ENCODE measurements around the gene ANKRD11.

ANKRD11 gene

GRCh38 chr16:89297156-89297874 is 193.0 kb downstream of the ANKRD11 start:
- DNase-seq (ENCODE audit: low spot score) = no peak

- DNase-seq (ENCODE audit: low spot score) = no peak
Observed at GRCh38 chr16:89295915-89296314, 194.4 kb downstream of the ANKRD11 start.

- no peak for DNase-seq (ENCODE audit: low spot score)
Observed at GRCh38 chr16:89295071-89295900, 195.1 kb downstream of the ANKRD11 start.

- no peak for DNase-seq (ENCODE audit: low spot score)
Observed at GRCh38 chr16:89294486-89294885, 195.9 kb downstream of the ANKRD11 start.

GRCh38 chr16:89293276-89294143 is 196.9 kb downstream of the ANKRD11 start:
- DNase-seq (ENCODE audit: low spot score) = no peak

GRCh38 chr16:89292443-89293078 is 197.8 kb downstream of the ANKRD11 start:
- DNase-seq (ENCODE audit: low spot score) = no peak

- no peak for DNase-seq (ENCODE audit: low spot score)
Observed at GRCh38 chr16:89291776-89292175, 198.6 kb downstream of the ANKRD11 start.

GRCh38 chr16:89291363-89291762 is 199.0 kb downstream of the ANKRD11 start:
- no peak for DNase-seq (ENCODE audit: low spot score)

GRCh38 chr16:89290887-89291286 is 199.5 kb downstream of the ANKRD11 start:
- DNase-seq (ENCODE audit: low spot score) = no peak

- DNase-seq (ENCODE audit: low spot score) = no peak
Observed at GRCh38 chr16:89290472-89290871, 199.9 kb downstream of the ANKRD11 start.

- DNase-seq (ENCODE audit: low spot score) = peak; percentile 75
Observed at GRCh38 chr16:89289428-89290395, 200.6 kb downstream of the ANKRD11 start.

GRCh38 chr16:89288966-89289365 is 201.4 kb downstream of the ANKRD11 start:
- DNase-seq (ENCODE audit: low spot score) = no peak

- DNase-seq (ENCODE audit: low spot score) = no peak
Observed at GRCh38 chr16:89288577-89288844, 201.8 kb downstream of the ANKRD11 start.

- no peak for DNase-seq (ENCODE audit: low spot score)
Observed at GRCh38 chr16:89287777-89288576, 202.4 kb downstream of the ANKRD11 start.

- DNase-seq (ENCODE audit: low spot score) = no peak
Observed at GRCh38 chr16:89286096-89286495, 204.3 kb downstream of the ANKRD11 start.

- no peak for DNase-seq (ENCODE audit: low spot score)
Observed at GRCh38 chr16:89285381-89285780, 205.0 kb downstream of the ANKRD11 start.

GRCh38 chr16:89283449-89283848 is 206.9 kb downstream of the ANKRD11 start:
- DNase-seq (ENCODE audit: low spot score) = no peak

GRCh38 chr16:89282523-89282922 is 207.8 kb downstream of the ANKRD11 start:
- DNase-seq (ENCODE audit: low spot score) = no peak

- no peak for DNase-seq (ENCODE audit: low spot score)
Observed at GRCh38 chr16:89281829-89282228, 208.5 kb downstream of the ANKRD11 start.

GRCh38 chr16:89281189-89281577 is 209.2 kb downstream of the ANKRD11 start:
- DNase-seq (ENCODE audit: low spot score) = no peak
